Measurements from ENCODE around the gene ADCK1.

DNA sequence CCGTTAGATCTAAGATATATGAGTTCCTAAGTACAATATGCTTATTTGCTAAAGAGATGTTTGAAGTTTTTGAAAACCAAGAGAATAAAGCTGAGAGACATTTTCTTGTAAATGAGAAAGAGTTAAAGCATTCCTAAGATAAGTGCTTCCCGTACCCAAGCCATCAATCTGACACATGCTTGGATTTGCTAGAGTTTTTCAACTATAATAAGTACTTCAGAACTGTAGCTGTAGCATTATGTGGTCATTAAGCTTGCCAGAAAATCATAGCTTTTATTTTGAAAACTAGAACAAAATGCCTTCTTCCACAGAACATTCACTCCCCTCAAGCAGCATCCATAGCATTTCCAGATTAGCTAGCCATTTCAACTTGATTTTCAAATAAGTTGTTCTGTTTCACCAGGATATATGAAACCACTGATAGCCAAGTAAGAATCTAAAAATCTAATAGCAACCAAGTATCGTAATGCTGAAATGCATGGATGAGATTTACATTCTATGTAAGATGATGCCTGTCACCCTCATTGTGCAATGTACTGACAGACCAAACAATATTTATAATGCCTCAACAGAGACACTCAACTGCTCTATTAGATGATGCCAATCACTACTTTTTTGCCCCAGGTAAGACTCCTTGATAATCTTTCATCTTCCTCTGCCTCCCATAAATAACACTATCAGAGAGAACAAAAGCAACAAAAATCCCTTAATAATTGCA is 47.0 kb upstream of the ADCK1 start:
- TF ChIP-seq, protein P1, sequence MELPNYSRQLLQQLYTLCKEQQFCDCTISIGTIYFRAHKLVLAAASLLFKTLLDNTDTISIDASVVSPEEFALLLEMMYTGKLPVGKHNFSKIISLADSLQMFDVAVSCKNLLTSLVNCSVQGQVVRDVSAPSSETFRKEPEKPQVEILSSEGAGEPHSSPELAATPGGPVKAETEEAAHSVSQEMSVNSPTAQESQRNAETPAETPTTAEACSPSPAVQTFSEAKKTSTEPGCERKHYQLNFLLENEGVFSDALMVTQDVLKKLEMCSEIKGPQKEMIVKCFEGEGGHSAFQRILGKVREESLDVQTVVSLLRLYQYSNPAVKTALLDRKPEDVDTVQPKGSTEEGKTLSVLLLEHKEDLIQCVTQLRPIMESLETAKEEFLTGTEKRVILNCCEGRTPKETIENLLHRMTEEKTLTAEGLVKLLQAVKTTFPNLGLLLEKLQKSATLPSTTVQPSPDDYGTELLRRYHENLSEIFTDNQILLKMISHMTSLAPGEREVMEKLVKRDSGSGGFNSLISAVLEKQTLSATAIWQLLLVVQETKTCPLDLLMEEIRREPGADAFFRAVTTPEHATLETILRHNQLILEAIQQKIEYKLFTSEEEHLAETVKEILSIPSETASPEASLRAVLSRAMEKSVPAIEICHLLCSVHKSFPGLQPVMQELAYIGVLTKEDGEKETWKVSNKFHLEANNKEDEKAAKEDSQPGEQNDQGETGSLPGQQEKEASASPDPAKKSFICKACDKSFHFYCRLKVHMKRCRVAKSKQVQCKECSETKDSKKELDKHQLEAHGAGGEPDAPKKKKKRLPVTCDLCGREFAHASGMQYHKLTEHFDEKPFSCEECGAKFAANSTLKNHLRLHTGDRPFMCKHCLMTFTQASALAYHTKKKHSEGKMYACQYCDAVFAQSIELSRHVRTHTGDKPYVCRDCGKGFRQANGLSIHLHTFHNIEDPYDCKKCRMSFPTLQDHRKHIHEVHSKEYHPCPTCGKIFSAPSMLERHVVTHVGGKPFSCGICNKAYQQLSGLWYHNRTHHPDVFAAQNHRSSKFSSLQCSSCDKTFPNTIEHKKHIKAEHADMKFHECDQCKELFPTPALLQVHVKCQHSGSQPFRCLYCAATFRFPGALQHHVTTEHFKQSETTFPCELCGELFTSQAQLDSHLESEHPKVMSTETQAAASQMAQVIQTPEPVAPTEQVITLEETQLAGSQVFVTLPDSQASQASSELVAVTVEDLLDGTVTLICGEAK (IDR thresholded peaks at IDR 0.05), result no peak
- TF ChIP-seq, protein P1 (CRISPR knock-in tag; IDR thresholded peaks at IDR 0.05), result no peak
- TF ChIP-seq EZH2 (IDR thresholded peaks at IDR 0.05; ENCODE audit: borderline replicate concordance, low read depth, low read length) (no peak), MITF (IDR thresholded peaks at IDR 0.05) (no peak), POLR2AphosphoS2 (IDR thresholded peaks at IDR 0.05; ENCODE audit: low read length) (no peak)

Data from K562 (cell line).